MM.1S (cell line): ENCODE measurements around the gene ACTN4.

Experiments used
- DNase-seq: peaks from one replicate; pipeline ENCODE4 v3.0.0-alpha.2; 2015
- H2AFZ ChIP-seq: fragments of 300-600 bp; sonication (generic); 2 replicates; pipeline ENCODE4 v1.6.0; 2016; ENCODE audit warnings: antibody characterized with exemption, low read length
- H3F3A ChIP-seq: fragments of 300-600 bp; sonication (generic); 2 replicates; pipeline ENCODE4 v1.6.1; 2016; ENCODE audit warnings: mild to moderate bottlenecking, antibody characterized with exemption, low read length, moderate library complexity, mixed read lengths; ENCODE audit not compliant: insufficient read depth
- H3K27ac ChIP-seq: fragments of 300-600 bp; sonication (generic); 2 replicates; pipeline ENCODE4 v1.5.1; 2016; ENCODE audit warnings: mild to moderate bottlenecking, low read length
- H3K27me3 ChIP-seq: fragments of 300-600 bp; sonication (generic); replicated peaks from 2 replicates; pipeline ENCODE4 v1.6.0; 2016; ENCODE audit warnings: low read length; ENCODE audit not compliant: insufficient read depth
- H3K36me3 ChIP-seq: fragments of 300-600 bp; sonication (generic); replicated peaks from 2 replicates; pipeline ENCODE4 v1.6.1; 2016; ENCODE audit warnings: mild to moderate bottlenecking, low read length, mixed read lengths; ENCODE audit not compliant: insufficient read depth
- H3K4me1 ChIP-seq: fragments of 300-600 bp; sonication (generic); 2 replicates; pipeline ENCODE4 v1.6.1; 2016; ENCODE audit warnings: low read length, mixed read lengths
- H3K4me2 ChIP-seq: fragments of 300-600 bp; sonication (generic); 2 replicates; pipeline ENCODE4 v1.6.0; 2016; ENCODE audit warnings: low read depth, low read length
- H3K4me3 ChIP-seq: fragments of 300-600 bp; sonication (generic); 2 replicates; pipeline ENCODE4 v1.5.1; 2016; ENCODE audit warnings: low read length, mixed read lengths
- H3K79me2 ChIP-seq: fragments of 300-600 bp; sonication (generic); 2 replicates; pipeline ENCODE4 v1.6.1; 2016; ENCODE audit warnings: mixed run types, low read length, mixed read lengths
- H3K9ac ChIP-seq: fragments of 300-600 bp; sonication (generic); 2 replicates; pipeline ENCODE4 v1.6.1; 2016; ENCODE audit warnings: low read length, mixed read lengths
- H3K9me2 ChIP-seq: fragments of 300-600 bp; sonication (generic); replicated peaks from 2 replicates; pipeline ENCODE4 v1.6.1; 2016; ENCODE audit warnings: mild to moderate bottlenecking, low read length, mixed read lengths; ENCODE audit not compliant: insufficient read depth
- H3K9me3 ChIP-seq: fragments of 300-600 bp; sonication (generic); replicated peaks from 2 replicates; pipeline ENCODE4 v1.6.1; 2016; ENCODE audit warnings: mild to moderate bottlenecking, low read length, mixed read lengths; ENCODE audit not compliant: insufficient read depth
- H4K20me1 ChIP-seq: fragments of 300-600 bp; sonication (generic); 2 replicates; pipeline ENCODE4 v1.6.1; 2016; ENCODE audit warnings: mild to moderate bottlenecking, low read length, moderate library complexity, mixed read lengths; ENCODE audit not compliant: insufficient read depth
- CTCF ChIP-seq: fragments of 300-600 bp; sonication (generic); IDR thresholded peaks from 2 replicates; pipeline ENCODE4 v1.5.1; 2016; ENCODE audit warnings: antibody characterized with exemption, low read length, mixed read lengths
- EZH2 ChIP-seq: fragments of 300-600 bp; sonication (generic); optimal IDR thresholded peaks from 2 replicates; pipeline ENCODE3; 2017; ENCODE audit warnings: low read depth, mild to moderate bottlenecking, antibody characterized with exemption, low read length, mixed read lengths
- EZH2phosphoT487 ChIP-seq: fragments of 300-600 bp; sonication (generic); IDR thresholded peaks from 2 replicates; pipeline ENCODE4 v1.6.1; 2018; ENCODE audit warnings: antibody characterized with exemption, low read length

ACTN4 gene

GRCh38 chr19:38737921-38738737, 90.7 kb downstream of the ACTN4 start:
- DNase-seq = no peak
- TF ChIP-seq EZH2phosphoT487 (no peak), CTCF (no peak), EZH2 (no peak)
- H3K4me2 ChIP-seq = no peak overlapping the region

GRCh38 chr19:38739440-38740256, 92.2 kb downstream of the ACTN4 start:
- no peaks in the 10 kb centered on the region for H3K36me3 ChIP-seq
- H3F3A ChIP-seq = peaks cover 8% of the 10 kb centered on the region
- no peak overlapping the region for H3K4me2 ChIP-seq
- no peaks in the 10 kb centered on the region for H3K79me2 ChIP-seq
- H3K4me3 ChIP-seq = no peak overlapping the region
- H2AFZ ChIP-seq = no peak overlapping the region
- H3K27ac ChIP-seq = no peak overlapping the region
- DNase-seq = no peak
- no peaks in the 10 kb centered on the region for H4K20me1 ChIP-seq
- H3K4me1 ChIP-seq = peaks cover 3% of the 10 kb centered on the region
- no peak overlapping the region for H3K9ac ChIP-seq
- TF ChIP-seq EZH2phosphoT487 (no peak), CTCF (no peak), EZH2 (no peak)
- H3K9me2 ChIP-seq = no peaks in the 10 kb centered on the region
- no peaks in the 10 kb centered on the region for H3K9me3 ChIP-seq
- H3K27me3 ChIP-seq = peaks cover 4% of the 10 kb centered on the region

More at GRCh38 chr19:38737921-38738737, 90.7 kb downstream of the ACTN4 start:
- Histone ChIP-seq H3K4me1 (peaks cover 18% of the 10 kb centered on the region), H3K27ac (no peak overlapping the region), H3F3A (peaks cover 17% of the 10 kb centered on the region), H3K36me3 (no peaks in the 10 kb centered on the region), H2AFZ (no peak overlapping the region), H3K27me3 (peaks cover 4% of the 10 kb centered on the region), H3K9me3 (no peaks in the 10 kb centered on the region), H4K20me1 (no peaks in the 10 kb centered on the region), H3K9ac (no peak overlapping the region), H3K79me2 (no peaks in the 10 kb centered on the region), H3K9me2 (no peaks in the 10 kb centered on the region), H3K4me3 (no peak overlapping the region)

GRCh38 chr19:38740257-38740592, 92.8 kb downstream of the ACTN4 start:
- Histone ChIP-seq H3K27ac (no peak overlapping the region), H3K4me1 (no peaks in the 10 kb centered on the region), H3K36me3 (no peaks in the 10 kb centered on the region), H3K4me3 (no peak overlapping the region), H4K20me1 (no peaks in the 10 kb centered on the region), H3K9me2 (no peaks in the 10 kb centered on the region), H3F3A (peaks cover 2% of the 10 kb centered on the region; the same call in 1 of the 2 replicates), H3K79me2 (no peaks in the 10 kb centered on the region), H2AFZ (no peak overlapping the region), H3K9ac (no peak overlapping the region), H3K27me3 (peaks cover 4% of the 10 kb centered on the region), H3K4me2 (no peak overlapping the region), H3K9me3 (no peaks in the 10 kb centered on the region)
- no peak for DNase-seq
- TF ChIP-seq EZH2phosphoT487 = no peak
- no peak for TF ChIP-seq CTCF
- no peak for TF ChIP-seq EZH2
